Nephron progenitor cell (in vitro differentiated cells): ENCODE results near the gene MORF4L2.

Experiments used
- DNase-seq: peaks from one replicate; pipeline ENCODE4 v3.0.0; 2021
- H3K27ac Mint-ChIP-seq: 2 replicates; pipeline ENCODE4 v1.8.0; 2021; ENCODE audit warnings: mild to moderate bottlenecking, moderate library complexity, mixed read lengths
- H3K27me3 Mint-ChIP-seq: 2 replicates; pipeline ENCODE4 v1.8.0; 2021; ENCODE audit warnings: mild to moderate bottlenecking, low read depth, mixed read lengths; ENCODE audit not compliant: poor library complexity
- H3K36me3 Mint-ChIP-seq: 2 replicates; pipeline ENCODE4 v1.8.0; 2021; ENCODE audit warnings: low read depth, mixed read lengths
- H3K4me1 Mint-ChIP-seq: 2 replicates; pipeline ENCODE4 v1.8.0; 2021; ENCODE audit warnings: mixed read lengths
- H3K4me3 Mint-ChIP-seq: 2 replicates; pipeline ENCODE4 v1.8.0; 2021; ENCODE audit warnings: mild to moderate bottlenecking, moderate library complexity, mixed read lengths
- H3K9me3 Mint-ChIP-seq: 2 replicates; pipeline ENCODE4 v1.8.0; 2021; ENCODE audit warnings: mild to moderate bottlenecking, moderate library complexity, mixed read lengths
- TF ChIP-seq, protein P1 (sequence below): fragments of 200-600 bp; sonication (generic); IDR thresholded peaks from 2 replicates; pipeline ENCODE4 v1.5.0; 2021; ENCODE audit warnings: antibody characterized with exemption

Gene MORF4L2, protein sequence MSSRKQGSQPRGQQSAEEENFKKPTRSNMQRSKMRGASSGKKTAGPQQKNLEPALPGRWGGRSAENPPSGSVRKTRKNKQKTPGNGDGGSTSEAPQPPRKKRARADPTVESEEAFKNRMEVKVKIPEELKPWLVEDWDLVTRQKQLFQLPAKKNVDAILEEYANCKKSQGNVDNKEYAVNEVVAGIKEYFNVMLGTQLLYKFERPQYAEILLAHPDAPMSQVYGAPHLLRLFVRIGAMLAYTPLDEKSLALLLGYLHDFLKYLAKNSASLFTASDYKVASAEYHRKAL

DNA sequence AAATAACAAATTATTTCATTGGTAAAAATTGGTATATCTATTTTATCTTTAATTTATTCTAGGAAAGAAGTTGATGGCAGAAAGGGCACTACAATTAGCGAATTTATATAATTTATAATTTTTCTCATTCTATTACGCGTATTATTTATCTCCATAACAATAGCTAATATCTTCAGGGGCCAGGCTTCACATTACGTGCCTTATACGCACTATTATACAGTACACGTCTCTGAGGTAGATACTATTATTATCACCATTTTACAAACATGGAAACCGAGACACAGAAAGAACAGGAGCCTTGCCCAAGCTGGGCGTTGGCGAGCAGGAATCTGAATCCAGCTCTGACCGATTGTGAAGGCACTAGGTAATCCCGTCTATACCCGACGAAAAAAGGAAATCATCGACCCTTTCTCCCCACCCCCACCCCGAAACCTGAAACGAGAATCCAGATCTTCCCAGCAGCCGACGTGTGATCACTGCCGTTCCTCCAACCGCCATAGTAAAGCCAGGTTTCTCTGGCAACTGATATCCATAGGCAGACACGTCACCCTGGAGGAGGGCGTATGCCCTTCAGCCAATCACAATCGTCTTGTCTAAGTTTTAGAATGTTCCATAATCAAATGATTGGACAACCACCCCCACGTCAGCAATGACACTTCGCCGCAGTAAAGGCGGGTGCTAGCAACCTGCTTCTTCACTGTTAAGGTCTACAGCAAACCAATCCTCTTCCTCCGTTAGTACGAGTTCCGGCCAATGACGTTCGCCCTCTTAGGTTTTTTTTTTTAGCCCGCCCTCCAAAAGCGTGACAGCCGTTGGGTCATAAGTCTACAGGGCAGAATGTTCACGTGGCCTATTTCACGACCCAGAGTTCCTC is at the start of gene MORF4L2:
TSS of gene MORF4L2 (minus strand) at position 501 of the 874 bp plus-strand sequence. CDS start 9,672 bp downstream, outside the sequence.
- peak; percentile 76 for DNase-seq
- Mint-ChIP-seq H3K27ac (peak within 1 kb of the TSS; percentile 95), H3K9me3 (peaks cover 5% of the 10 kb centered on the region), H3K4me1 (peaks cover 21% of the 10 kb centered on the region), H3K36me3 (peaks cover 26% of the 10 kb centered on the region), H3K27me3 (no peaks in the 10 kb centered on the region), H3K4me3 (no peak within 1 kb of the TSS)
- TF ChIP-seq, protein P1, sequence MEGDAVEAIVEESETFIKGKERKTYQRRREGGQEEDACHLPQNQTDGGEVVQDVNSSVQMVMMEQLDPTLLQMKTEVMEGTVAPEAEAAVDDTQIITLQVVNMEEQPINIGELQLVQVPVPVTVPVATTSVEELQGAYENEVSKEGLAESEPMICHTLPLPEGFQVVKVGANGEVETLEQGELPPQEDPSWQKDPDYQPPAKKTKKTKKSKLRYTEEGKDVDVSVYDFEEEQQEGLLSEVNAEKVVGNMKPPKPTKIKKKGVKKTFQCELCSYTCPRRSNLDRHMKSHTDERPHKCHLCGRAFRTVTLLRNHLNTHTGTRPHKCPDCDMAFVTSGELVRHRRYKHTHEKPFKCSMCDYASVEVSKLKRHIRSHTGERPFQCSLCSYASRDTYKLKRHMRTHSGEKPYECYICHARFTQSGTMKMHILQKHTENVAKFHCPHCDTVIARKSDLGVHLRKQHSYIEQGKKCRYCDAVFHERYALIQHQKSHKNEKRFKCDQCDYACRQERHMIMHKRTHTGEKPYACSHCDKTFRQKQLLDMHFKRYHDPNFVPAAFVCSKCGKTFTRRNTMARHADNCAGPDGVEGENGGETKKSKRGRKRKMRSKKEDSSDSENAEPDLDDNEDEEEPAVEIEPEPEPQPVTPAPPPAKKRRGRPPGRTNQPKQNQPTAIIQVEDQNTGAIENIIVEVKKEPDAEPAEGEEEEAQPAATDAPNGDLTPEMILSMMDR: no peak

DNA sequence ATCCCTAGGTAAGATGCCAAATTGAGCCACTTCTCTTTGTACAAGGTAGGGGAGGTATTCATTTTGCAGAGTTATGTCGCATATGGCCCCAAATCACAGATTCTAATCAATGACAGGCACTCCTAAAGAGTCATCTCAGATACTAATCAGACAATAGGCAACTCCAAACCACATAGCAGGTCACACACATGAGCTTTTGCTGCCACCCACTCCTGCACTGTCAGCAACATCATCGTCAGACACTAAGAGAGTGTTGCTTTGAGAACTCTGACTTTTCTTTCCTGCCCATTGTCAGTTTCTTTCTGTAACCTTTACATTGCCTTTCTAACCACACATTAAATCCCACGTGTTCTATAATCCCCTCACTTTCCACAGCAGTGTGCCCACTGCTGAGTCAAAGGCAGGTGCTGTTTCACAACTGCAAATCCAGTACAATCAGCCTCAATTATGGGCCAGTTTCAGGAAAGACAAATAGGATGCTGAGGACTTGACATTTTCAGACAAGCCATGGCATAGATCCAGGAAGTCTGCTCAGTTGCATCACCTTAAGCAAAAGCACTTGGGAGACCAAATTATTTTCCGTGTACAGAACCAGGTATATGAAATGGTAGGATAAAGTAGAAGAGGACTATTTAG is 47.7 kb upstream of the MORF4L2 start:
- Mint-ChIP-seq H3K27ac (no peak overlapping the region), H3K36me3 (no peaks in the 10 kb centered on the region), H3K4me3 (no peak overlapping the region), H3K4me1 (peaks cover 41% of the 10 kb centered on the region), H3K27me3 (no peaks in the 10 kb centered on the region), H3K9me3 (peaks cover 14% of the 10 kb centered on the region)
- TF ChIP-seq, protein P1: no peak
- no peak for DNase-seq

DNA sequence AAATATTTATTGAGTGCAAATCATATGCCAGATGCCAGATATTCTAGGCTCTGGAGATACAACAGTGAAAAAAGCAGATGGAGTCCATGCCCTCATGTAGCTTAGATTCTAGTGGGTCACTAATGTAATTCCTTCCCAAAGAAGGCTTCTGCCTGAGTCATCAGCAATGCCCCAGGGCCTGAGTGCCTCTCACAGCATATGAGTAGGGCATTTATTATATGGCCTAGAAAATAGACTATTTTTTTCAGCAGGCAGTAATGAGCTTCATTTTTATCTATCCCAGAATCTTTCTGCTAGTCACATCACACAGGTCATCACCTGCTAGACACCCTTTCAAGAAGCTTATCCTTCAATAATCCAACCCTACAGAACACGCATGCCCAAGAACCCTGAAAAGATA is 46.5 kb upstream of the MORF4L2 start:
- no peak for DNase-seq
- Mint-ChIP-seq H3K9me3 (peaks cover 11% of the 10 kb centered on the region), H3K4me3 (no peak overlapping the region), H3K36me3 (no peaks in the 10 kb centered on the region), H3K27me3 (no peaks in the 10 kb centered on the region), H3K27ac (no peak overlapping the region), H3K4me1 (peaks cover 41% of the 10 kb centered on the region)
- TF ChIP-seq, protein P1: no peak

DNA sequence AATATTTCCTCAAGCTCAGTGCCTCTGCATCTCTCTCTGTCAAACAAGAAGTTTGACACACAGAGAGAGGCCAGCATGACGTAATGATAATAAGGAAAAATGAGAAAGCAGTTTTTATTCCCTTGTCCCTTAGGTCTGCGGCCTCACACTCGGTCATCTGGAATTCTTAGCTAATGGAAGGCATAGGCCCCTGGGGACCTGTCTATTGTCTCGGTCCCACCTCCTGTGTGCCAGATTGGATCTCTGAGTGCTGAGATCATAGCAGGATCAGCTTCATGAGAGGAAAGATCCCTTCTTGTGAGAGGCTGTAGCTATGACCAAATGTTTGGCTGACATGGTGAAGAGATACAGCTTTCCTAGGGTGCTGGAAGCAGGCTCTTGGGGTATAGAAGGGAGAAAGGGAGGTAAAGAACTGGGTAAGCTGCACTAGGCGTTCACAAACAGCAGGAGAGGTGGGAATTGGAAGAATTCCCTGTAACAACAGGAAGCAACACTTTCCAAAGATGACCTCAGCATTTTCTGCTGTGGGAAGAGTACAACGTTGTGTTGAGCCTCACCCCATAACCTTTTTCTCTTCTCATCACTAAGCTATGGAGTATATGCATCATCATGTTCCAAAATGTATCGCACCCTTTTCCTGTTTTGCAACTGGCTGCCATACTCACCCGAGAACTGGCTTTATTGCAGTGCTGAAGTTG is 44.4 kb upstream of the MORF4L2 start:
- H3K27ac Mint-ChIP-seq: peak overlapping the region; percentile 80

DNA sequence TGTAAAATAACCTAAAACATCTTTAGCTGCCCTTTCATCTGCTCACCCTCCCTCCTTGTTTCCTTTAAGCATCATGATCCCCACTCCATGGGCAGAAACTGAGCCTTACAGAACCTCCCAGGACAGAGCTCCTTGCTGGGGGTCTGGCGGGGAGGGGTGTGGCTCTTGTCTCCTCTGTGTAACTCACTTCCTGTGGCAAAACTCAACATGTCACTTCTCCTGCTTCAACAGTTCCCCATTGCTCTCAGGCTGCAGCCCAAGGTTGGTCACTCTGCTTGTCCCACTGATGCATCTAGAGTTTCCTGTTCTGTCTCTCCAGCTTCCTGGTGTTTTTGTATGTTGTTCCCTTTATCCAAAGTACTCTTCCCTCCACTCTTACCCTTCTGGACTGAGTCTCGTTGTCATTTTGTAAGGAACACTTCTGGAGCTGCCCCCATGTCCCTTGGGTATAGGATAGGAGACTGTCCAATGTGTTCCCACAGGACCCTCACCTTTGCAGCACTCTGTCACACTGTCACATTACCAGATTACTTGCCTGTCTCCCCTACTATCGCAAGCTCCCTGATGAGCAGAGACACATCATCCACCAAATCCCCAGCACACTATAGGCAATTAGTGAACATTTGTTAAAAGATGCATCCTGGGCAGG is 43.8 kb upstream of the MORF4L2 start:
- Mint-ChIP-seq H3K4me3 (no peak overlapping the region), H3K4me1 (peaks cover 47% of the 10 kb centered on the region), H3K27me3 (no peaks in the 10 kb centered on the region), H3K36me3 (no peaks in the 10 kb centered on the region), H3K27ac (no peak overlapping the region), H3K9me3 (peaks cover 3% of the 10 kb centered on the region)
- TF ChIP-seq, protein P1: no peak
- DNase-seq: no peak

More for the DNA sequence above, 44.4 kb upstream of the MORF4L2 start:
- H3K4me3 Mint-ChIP-seq: no peak overlapping the region
- TF ChIP-seq, protein P1: no peak
- peaks cover 6% of the 10 kb centered on the region for H3K9me3 Mint-ChIP-seq
- peaks cover 47% of the 10 kb centered on the region for H3K4me1 Mint-ChIP-seq
- DNase-seq: no peak
- no peaks in the 10 kb centered on the region for H3K36me3 Mint-ChIP-seq
- H3K27me3 Mint-ChIP-seq: no peaks in the 10 kb centered on the region
